Measurements from ENCODE around the gene PITPNC1.
"Not testable (repeated sequence)": the region's sequence is repeated elsewhere in the genome, so short reads cannot be mapped to it uniquely, and the experiment has no call there.

Gene PITPNC1

DNA sequence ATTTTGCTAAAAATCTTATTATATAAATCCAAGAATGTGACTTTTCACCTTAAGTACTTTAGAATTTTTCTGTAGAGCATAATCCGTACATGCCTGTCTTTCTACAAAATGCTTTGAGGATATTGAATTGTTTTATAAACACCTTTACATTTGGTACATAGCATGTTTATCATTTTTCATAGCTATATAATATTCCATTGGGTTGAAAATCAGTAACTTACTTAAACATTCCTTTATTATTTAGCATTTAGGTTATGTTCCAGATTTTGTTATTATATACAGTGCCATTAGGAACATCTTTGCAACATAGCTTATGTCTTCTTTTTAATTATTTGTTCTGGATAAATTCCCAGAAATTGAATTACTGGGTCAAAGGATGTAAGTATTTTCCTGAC, 323.6 kb downstream of the PITPNC1 start:
- no peak for DNase-seq

DNA sequence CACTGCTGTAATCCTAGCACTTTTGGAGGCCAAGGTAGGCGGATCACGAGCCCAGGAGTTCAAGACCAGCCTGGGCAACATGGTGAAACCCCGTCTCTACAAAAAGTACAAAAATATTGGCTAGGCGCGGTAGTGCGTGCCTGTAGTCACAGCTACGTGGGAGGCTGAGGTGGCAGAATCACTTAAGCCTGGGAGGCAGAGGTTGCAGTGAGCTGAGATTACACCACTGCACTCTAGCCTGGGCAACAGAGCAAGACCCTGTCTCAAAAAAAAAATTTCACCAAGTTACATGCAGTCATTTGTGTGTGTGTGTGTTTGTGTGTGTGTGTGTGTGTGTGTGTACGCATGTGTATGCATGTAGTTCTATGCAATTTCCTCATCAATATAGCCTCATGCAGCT, 325.8 kb downstream of the PITPNC1 start:
- not testable (repeated sequence) for DNase-seq

GRCh38 chr17:67707442-67707841, 330.4 kb downstream of the PITPNC1 start:
- no peak for DNase-seq

DNA sequence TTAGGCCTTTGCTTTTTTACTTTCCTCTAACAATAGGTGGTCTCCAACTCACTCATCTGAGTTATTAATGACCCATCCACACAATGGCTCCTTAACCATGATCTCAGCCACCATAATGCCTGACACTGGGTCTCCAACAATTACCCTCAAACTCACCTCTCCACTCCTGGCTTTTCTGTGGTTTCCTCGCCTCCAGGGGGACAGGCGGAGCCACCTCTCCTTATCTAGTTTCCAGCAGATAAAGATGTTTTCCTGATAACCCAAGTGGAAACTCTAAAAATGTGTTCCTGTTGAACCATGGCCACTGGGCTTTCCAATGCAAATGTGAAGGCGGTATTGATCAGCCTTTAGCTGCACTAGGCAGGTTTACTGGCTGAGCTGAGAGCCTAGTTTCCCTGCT, 331.3 kb downstream of the PITPNC1 start:
- no peak for DNase-seq

DNA sequence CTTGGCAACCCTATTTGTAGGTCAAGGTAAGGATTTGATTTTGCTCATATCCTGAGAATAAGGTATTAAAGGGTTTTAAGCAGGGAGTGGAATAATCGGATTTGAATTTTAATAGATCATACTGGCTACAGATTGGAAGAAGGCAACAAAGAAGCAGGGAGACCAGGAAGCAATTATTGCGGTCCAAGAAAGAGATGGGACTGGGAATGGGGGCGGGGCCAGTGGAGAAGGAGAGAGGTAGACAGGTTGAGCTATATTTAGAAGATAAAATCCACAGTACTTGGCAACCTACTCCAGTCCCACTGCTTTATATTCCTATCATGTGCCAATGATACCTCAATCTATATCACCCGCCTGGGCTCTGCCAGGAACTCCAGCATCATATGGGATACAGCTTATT, 334.8 kb downstream of the PITPNC1 start:
- no peak for DNase-seq

GRCh38 chr17:67712375-67712774, 335.3 kb downstream of the PITPNC1 start:
- no peak for DNase-seq

DNA sequence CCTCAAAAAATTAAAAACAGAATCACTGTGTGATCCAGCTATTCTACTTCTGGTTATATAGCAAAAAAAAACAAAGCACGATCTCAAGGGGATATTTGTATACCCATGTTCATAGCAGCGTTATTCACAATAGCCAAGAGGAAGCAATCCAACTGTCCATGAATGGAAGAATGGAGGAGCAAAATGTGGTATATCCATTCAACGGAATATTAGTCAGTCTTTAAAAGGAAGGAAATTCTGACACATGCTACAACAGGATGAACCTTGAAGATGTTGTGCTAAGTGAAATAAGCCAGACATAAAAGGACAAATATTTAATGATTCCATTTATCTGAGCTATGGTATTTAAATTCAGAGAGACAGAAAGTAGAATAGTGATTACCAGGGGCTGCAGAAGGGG, 336.1 kb downstream of the PITPNC1 start:
- DNase-seq, result no peak

- DNase-seq, result no peak
Measured at GRCh38 chr17:67716405-67716798, 339.3 kb downstream of the PITPNC1 start.

DNA sequence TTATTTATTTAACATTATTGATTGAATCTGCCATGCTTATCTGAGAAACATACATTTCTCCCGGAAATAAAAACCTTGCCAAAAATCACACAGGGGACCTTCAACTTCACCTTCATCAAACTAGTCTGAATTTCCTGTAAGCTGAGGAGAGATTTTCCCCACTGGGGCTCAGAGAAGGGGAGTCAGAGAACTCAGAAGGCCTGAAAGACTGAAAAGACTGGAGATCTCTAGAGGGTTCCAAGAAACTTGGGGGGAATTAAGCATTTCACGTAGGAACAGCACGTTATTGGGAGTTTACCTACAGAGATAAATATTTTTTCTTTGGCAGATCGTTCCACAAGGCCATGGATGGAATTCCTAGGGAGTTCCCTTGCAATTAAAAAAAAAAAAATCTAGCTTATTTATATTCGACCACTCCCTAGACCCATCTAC, 340.1 kb downstream of the PITPNC1 start:
- DNase-seq, result no peak

DNA sequence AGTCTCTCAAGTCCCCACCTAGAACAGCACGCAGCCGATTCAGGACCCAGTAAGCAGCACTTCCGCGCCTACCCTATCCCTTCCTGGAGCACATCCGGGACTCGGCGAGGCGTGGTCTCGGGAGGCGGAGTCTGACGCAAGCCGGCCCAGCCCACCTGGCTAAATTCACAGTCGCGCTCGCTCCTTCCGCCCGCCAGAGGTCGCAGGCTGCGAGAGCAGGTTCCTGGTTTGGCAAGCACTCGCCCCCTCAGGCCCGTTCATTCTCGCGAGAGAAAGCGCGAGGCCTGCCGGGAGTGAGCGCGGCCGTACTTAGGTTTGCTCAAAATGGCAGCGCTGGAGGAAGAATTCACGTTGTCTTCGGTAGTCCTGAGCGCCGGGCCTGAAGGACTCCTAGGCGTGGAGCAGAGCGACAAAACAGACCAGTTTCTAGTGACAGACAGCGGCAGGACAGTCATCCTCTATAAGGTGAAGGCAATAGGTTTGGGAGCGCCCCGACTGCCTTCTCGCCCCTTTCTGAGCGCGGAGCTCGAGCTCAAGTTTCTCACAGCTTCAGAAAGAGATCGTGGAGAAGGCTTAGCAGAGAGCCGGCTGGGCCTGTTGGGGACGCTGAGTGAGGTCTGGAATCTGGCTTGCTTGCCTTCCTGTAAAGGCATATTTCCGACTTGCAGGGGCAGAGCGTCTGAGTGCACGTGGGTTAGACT, 340.7 kb downstream of the PITPNC1 start, which contains the start of gene NOL11:
Gene NOL11 (plus strand): TSS at position 313 of the 701 bp plus-strand sequence. CDS start 12 bp downstream, at position 325.
- peak; percentile 88 for DNase-seq

- no peak for DNase-seq
Measured at GRCh38 chr17:67718325-67718941, 341.4 kb downstream of the PITPNC1 start.

- DNase-seq, result no peak
Measured at GRCh38 chr17:67725373-67725791, 348.3 kb downstream of the PITPNC1 start.

DNA sequence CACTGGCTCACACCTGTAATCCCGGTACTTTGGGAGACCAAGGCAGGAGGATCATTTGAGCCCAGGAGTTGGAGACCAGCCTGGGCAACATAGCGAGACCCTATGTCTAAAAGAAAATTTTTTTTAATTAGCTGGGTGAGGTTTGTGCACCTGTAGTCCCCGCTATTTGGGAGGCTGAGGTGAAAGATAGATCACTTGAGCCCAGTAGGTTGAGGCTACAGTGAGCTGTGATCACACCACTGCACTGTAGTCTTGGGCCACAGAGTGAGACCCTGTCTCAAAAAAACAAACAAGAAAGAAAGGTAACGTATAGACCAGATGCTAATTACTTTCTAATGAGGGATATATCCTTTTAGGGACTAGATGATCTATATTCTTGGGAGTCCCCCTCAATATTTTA, 348.7 kb downstream of the PITPNC1 start:
- DNase-seq, result no peak

DNA sequence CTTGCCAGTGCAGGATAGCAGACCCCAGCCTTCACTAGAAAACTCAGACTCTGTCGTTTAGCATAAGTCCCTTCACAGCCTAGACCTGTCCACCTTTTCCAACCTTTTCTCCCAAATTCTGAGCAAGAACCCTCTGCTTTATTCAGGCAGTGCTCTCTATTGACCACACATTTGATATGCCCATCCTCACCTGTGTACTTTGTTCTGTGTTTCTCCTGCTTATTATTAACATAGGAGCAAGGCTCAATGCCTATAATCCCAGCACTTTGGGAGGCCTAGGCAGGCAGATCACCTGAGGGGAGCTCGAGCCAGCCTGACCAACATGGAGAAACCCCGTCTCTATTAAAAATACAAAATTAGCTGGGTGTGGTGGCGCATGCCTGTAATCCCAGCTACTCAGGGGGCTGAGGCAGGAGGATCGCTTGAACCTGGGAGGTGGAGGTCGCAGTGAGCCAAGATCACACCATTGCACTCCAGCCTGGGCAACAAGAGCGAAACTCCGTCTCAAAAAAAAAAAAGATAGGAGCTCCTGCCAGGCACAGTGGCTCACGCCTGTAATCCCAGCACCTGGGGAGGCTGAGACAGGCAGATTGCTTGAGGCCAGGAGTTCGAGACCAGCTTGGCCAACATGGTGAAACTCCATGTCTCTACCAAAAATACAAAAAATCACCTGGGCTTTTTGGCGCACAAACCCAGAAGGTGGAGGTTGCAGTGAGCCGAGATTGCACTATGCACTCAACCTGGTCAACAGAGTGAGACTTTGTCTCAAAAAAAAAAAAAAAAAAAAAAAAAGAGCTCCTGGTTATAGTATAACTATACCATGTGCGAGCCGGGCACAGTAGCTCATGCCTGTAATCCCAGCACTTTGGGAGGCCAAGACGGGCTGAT, 350.3 kb downstream of the PITPNC1 start:
- not testable (repeated sequence) for DNase-seq

- DNase-seq, result no peak
Measured at GRCh38 chr17:67729903-67730302, 352.8 kb downstream of the PITPNC1 start.

DNA sequence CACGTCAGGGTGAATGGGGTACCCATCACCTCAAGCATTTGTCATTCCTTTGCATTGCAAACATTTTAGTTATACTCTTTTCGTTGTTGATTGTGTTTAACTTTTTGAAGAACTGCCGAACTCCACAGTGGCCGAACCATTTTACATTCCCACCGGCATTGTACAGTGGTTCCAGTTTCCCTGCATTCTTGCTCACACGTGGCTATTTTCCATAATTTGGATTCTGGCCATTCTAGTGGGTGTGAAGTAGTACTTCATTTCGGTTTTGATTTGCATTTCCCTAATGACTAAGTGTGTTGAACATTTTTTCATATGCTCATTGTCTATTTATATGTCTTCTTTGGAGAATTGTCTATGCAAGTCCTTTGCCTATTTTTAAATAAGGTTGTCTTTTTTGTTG, 353.6 kb downstream of the PITPNC1 start:
- DNase-seq, result no peak

DNA sequence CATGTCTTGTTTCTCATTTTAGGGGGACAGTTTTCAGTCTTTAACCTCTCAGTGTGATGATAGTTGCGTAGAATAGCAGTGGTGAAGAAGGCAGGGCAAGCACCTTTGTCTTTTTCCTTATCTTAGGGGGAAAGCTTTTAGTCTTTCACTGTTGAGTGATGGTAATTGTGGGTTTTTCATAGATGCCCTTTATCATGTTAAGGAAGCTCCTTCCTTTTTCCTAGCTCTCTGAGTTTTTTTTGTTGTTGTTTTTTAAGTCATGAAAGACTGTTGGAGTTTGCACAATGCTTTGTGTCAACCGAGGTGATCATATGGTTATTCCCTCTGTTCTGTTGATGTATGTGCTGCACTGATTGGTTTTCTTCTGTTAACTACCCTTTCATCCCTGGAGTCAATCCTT, 356.4 kb downstream of the PITPNC1 start:
- no peak for DNase-seq

DNA sequence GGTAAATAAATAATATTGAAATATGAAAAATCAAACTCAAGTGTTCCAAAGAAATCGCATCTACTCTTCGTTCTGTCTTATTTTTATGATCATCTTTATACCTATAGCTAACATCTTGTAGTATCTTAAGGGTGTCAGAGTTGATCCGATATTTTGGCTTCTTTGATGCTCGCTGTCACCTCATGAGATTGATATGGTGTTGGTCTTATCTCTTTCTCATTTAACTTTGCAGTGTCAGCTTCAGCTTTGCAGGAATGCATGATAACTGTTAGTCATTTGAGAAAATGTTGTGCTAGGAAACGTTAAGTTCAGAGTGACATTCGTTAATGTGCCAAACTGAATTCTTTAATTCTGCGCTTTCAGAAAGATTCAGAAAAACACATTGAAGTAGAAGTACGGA, 360.1 kb downstream of the PITPNC1 start:
- no peak for DNase-seq

- DNase-seq, result no peak
Measured at GRCh38 chr17:67742025-67742424, 364.9 kb downstream of the PITPNC1 start.
